HT-29 (cell line): ENCODE results near the gene RGL2. TPM values are rescaled to one million over a fixed set of nuclear protein-coding genes. Genes with fewer than 3 reads are reported as not detected.

Experiments used
- DNase-seq: peaks from one replicate; pipeline ENCODE4 v3.0.0-alpha.2; 2015; ENCODE audit warnings: low spot score
- total RNA-seq: library from RNA; depleted of rRNA; stranded (reverse); fragments of >200 nt; shearing (Covaris generic); gene quantifications from 2 replicates; pipeline ENCODE4 v1.2.3, GENCODE V29; 2014

Gene RGL2
- total RNA-seq, 1 experiment from 2014 or later: 38.2 TPM

DNA sequence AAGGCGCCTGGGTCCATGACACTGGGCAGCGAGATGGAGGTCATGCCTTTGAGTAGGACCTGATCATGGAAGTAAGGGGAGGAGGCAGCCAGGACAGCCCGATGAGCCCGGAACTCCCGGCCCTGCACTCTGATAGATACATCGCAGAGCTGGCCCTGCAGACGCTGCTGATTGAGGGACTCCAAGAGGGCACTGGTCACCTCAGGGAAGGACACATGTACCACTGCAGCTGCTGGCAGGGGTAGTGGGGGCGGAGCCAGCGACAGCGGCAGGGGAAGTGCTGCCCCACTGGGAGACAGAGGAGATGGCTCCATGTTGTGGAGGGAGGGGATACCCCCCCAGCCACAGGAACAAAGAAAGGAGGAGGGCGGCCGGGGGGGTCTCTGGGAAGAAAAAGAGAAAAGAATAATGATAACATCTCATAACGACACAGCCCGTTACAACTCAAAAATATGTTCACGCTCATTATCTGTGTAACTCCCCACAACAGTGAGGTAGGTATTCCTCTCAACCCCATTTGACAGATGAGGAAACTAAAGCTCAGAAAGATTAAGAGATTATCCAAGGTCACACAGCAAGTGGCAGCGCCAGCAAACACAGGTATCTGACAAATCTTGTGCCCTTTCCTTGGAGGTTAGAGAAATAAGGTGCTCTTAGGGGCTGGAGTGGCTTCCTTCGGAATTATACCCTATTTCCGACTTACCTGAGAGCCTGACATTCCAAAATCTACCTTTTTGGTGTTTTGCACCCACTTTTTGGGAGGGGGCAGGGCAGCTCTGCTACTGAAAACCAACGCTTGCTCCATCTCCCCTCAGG, 18.1 kb upstream of the RGL2 start:
- peak; percentile 26 for DNase-seq

GRCh38 chr6:33315793-33316602, 17.3 kb upstream of the RGL2 start:
- DNase-seq: no peak

- peak; percentile 76 for DNase-seq
These were observed 16.4 kb upstream of the RGL2 start for GRCh38 chr6:33314943-33315792.

DNA sequence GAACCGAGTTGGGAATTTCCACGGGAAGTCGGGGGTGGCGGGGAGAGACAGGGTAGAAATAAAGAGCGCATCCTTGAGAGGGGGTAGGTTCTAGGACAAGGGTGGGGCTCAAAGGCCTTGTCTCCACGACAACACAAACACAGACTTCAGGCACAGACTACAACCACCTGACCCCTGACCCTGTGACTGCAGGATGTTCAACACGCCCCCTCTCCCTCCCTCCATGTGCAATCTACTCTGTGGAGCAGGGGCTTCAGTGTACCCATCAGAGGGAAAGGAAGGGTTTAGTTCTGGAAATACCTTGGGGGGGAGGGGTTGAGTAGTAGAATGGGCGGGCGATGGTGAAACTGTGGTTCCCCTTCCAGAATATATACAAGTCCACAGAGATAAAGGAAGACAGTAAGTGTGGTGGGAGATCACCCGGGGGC, 15.8 kb upstream of the RGL2 start:
- DNase-seq: peak; percentile 90

- peak; percentile 72 for DNase-seq
These were observed 15.2 kb upstream of the RGL2 start, which contains the start of gene TAPBP for GRCh38 chr6:33313709-33314514. Gene TAPBP (minus strand): TSS chr6:33314078. CDS start chr6:33314041, 37 bp downstream.

DNA sequence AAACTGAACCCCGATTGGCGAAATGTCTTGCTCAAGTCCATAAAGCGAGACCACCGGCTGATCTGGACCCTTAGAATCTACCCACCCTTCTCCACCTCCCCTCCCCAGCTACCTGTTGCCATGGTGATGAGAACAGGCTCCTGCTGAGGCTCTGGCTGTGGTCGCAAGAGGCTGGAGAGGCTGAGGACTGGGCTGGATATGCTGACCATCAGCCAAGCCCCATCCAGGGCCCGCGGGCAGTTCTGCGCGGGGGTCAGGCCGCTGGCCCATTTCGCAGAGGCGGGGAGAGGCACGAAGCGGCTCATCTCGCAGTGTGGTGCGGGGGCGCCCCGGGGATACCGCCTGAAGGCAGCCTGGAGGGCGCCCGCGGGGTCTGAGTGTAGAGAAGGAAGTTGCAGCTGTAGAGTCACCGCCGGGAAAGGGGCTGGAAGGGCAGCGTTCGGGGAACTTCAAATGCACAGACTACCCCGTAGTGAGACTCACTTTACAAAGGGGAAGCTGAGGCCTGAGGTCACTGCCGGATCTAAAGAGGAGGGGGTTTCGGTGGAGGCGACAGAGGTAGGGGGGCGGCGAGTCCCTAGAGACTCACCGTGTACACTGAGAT, 14.5 kb upstream of the RGL2 start:
- peak; percentile 42 for DNase-seq

- peak; percentile 78 for DNase-seq
These were observed 13.8 kb upstream of the RGL2 start for GRCh38 chr6:33312361-33313104.

DNA sequence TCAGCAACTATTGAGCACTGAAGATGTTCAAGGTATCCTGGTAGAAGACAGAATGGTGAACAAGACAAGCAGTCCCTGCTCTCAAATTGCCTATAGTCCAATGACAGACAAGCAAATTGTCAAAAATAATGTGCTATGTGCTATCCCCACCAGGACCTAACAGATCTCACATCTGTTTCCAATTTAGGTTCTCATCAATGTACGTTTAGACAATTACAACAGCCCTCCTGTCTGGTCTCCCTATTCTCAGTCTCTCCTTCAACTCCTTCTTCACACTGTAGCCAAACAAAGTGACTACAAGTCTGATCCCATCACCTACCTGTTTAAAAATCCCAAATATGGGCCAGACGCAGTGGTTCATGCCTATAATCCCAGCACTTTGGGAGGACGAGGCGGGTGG, 7.6 kb upstream of the RGL2 start:
- DNase-seq: no peak

DNA sequence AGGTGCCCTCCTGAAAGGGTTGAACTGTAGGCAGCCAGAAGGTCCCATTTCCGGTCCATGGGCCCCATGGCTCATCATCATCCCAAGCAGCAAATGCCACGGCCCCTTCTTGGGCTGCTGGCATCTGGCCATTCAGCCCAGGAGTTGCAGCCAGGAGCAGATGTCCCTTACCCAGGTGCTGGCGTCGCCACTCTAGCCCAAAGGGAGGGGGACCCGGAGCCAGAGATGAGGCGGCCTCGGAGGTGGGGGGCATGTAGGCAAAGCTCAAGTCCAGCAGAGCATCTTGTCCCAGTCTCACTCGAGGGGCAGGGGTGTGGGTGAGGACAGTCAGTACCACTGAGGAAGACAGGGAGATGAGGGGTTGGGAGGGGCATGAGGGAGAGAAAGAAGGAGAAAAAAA, 6.3 kb upstream of the RGL2 start:
- no peak for DNase-seq

GRCh38 chr6:33304216-33304615, 5.5 kb upstream of the RGL2 start:
- DNase-seq: no peak

DNA sequence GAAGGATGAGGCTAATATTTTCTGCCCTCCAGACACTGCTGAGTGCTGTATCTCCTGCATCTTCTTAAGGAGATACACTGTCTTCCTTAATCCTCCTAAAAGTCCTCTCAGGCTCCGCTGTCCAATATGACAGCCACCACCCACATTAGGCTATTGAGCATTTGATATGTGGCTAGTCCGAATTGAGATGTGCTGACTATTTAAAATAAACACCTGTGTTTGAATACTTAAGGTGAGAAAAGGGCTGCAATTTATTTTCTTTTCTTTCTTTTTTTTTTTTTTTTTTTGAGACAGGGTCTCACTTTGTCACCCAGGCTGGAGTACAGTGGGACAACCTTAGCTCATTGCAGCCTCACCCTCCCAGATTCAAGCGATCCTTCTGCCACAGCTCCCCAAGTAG, 3.1 kb upstream of the RGL2 start:
- no peak for DNase-seq

DNA sequence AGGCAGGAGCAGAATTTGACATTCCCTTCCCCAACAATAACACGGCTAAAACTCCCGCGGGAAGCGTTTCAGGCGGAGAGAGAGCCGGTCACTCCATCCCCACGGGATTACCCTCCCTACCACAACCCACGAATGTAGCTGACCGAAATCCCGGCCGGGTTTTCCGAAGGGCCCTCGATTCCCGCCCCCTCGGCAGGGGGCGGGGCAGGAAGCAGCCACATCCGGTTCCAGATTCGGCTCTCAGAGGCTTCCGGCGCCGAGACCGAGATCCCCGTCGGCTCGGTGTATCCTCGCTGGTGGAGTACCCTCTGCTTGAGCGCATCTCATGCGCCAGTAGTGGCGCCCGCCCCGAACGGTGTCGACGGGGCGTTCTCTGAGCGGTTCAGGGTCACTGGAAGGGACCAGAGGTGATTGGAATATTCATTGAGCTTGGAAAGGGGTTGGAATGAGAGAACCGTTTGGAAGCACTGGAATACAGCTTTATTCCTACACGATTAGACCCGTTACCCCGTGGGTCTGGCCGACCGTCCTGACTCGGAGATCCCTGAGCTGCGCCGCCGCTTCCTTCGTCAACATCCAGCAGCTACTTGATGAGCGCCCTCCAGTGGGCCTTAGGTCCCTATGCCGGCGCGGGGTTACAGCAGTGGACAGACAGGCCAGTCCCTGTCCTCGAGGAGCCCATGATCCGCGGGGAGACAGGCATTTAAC, 649 bp upstream of the RGL2 start:
- DNase-seq: peak; percentile 95

DNA sequence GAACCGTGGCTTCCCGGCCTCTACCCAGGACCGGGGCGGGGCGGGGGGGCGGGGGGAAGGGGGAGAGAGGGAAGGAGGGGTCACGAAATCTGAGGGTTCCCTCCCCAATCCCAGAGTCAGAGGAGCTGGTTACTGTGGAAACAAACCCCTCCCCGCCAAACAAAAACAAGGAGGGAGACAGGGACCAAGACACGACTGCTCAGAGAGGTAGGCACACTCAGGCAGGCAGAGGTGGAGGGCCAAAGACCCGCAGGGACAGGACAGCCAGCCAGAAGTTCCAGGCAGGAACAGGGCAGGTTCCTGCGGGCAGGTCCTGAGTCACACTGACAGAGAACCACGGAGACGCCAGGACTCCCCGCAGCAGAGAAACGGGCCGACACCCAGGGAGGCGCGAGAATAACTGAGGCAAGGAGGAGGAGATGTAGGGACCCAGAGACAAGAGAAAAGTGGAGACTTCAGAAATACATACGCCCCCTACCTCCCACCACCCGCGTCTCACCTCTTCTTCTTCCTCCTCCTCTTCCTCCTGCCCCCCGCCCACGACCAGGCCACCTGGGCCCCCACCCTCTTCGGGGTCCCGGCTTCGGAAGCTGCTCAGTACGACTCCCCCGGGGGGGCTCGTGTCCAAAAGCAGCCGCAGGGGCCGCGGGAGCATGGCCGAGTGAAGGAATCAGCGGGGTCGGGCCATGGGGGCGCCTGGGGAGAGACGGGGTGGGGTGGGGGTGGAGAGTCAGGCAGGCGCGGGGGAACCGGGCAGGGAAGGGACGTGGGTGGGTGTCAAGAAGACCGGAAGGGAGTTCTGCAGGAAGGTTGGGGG, 578 bp downstream of the RGL2 start:
- peak; percentile 85 for DNase-seq

GRCh38 chr6:33297406-33297955, 1.3 kb downstream of the RGL2 start:
- DNase-seq: peak; percentile 85

GRCh38 chr6:33296797-33297405, 1.8 kb downstream of the RGL2 start:
- DNase-seq: no peak

DNA sequence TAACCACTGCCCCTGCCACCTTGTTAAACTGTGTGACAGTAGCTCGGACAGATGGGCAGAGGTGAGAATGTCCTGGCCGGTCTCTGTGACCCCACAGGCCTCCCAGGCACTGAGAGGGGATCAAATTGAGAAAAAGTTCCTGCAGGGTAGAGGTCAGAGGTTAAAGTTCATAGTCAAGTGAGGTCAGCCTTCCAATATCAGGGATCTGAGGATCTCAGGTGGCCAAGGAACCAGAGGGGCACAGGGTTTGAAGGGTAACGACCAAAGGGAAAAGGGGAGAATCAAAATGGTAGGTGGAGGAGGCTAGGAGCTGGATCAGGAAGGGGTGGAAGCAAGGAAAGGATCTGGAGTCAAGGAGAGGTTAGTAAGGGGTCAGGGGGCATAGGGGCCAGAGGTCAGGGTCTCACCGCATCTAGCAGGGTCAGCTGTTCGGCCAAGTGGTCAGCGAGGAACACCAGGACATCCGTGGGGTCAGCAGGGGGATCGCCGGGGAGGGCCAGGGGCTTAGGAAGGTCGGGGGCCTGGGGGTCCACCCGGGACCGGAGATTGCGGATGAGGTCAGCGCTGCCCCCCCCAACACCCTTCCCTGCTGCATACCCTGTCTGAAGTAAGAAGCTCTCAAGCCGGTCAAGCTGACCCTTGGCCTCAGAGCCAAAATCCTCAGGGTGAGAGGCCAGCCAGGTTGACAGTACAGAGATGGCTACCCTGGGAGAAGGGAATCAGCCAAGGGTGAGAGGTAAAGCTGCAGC, 2.9 kb downstream of the RGL2 start:
- DNase-seq: no peak
